ENCODE measurements around the gene LIG1.

The LIG1 gene

DNA sequence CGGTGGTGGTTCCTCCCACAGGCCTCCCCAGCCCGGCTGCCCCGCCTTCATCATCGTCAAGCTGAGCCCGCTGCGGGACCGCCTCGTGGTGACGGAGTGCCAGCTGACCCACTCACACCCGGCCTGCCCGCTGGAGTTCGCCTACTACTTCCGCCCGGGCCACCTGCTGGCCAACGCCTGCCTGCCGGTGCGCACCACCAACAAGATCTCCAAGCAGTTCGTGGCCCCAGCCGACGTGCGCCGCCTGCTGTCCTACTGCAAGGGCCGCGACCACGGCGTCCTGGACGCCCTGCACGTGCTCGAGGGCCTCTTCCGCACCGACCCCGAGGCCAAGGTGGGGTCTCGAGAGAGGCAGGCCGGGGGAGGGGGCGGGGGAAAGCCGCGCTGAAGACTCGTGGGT lies 12.3 kb upstream of the LIG1 start:
- no peak for DNase-seq (ENCODE audit: low read depth in 2 of 2)

DNA sequence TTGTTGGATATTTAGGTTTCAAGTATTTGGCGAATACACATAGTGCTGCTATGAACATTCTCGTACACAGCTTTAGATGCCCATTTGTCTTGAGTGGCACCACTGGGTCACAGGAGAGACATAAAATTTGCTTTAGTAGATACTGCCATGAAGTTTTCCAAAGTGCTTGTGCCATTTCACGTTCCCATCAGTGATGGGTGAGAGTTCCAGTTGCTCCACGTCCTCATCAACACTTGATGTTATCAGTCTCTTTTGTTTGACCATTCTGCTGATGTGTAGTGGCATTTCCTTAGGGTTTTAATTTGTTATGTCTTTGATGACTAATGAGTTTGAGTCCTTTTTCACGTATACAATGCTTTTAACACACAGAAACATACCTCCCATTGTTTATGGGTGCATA lies 11.4 kb upstream of the LIG1 start:
- DNase-seq (ENCODE audit: low read depth in 2 of 2), result no peak

DNA sequence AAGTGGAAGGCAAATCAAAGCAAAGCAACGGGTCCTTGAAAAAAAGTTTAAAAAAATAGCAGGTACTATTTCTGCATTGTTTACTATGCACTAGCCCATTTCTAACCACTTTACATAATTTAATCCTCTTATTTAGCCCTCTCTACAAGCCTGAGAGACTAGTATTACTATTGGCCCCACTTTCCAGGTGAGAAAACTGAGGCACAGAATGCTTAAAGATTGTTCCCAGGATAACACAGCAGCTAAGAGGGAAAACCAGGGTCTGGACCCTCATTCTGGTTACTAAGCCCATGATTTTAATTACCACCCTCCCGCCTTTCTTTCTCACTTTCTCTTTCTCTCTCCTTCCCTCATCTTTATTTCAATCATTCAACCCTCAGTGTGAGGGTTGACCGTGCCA lies 6.1 kb upstream of the LIG1 start:
- DNase-seq (ENCODE audit: low read depth in 2 of 2), result no peak

- DNase-seq (ENCODE audit: low read depth in 2 of 2), result no peak
Measured at GRCh38 chr19:48175578-48175977, 5.4 kb upstream of the LIG1 start.

DNA sequence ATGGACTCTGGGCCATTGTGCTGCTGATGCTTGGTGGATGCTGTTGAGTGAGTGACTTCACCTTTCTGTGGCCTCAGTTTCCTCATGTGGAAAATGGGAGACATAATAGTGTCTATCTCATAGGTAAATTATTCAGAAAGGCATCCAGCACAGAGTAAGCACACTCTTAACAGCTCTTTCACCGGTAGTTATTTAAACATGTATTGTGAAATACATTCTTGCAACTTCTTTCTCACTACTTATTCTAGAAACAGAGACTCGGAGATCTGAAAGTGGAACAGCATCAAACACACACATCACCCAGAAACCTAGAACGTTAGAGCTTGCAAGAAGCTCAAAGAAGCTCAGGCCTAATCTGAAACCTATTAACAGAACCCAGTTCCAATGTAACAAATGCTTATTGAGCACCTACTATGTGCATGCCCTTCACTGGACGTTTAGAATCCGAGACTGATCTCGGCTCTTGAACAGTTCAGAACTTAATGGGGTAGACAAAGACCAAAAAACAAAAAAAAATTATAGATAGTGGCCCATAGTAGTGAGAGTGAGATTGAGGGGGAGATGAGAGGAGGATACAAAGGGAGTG lies 4.4 kb upstream of the LIG1 start:
- DNase-seq (ENCODE audit: low read depth in 2 of 2), result no peak

DNA sequence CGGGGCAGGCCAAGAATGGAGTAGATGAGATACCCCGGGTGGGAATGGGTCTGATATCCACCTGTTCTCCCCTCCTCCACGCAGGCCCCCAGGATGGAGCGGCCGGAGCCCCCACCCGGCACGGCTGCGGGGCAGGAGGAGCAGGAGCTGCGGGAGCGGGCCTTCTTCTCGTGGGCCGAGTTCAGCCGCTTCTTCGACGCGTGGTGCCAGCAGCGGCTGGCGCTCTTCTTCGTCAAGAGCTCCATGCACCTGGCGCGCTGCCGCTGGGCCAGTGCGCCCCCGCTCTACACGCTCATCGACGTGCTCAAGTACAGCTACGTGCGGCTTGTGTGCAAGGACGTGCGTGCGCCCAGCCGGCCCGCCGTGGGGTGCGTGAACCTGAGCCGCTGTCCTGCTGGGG lies 1.6 kb upstream of the LIG1 start:
- no peak for DNase-seq (ENCODE audit: low read depth in 2 of 2)

GRCh38 chr19:48170817-48171347 lies 738 bp upstream of the LIG1 start:
- DNase-seq (ENCODE audit: low read depth in 2 of 2), result no peak

- DNase-seq (ENCODE audit: low read depth in 2 of 2), result peak; percentile 79 to 84
Measured at GRCh38 chr19:48169578-48169938, 586 bp downstream of the LIG1 start.

DNA sequence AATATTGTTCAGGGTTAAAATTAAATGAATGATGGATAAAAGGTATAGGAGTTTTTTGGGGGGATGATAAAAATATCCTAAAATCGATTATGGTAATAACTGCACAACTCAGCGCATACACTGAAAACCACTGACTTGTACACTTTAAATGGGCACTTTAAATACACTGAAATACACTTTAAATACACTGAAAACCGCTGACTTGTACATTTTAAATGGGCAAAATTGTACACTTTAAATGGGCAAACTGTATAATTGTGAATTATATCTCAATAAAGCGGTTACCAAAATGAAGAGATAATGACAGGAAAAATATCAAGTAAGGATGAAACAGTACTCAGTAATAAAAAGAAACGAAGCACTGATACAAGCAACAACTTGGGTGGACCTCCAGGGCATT lies 1.5 kb downstream of the LIG1 start:
- DNase-seq (ENCODE audit: low read depth in 2 of 2), result no peak

- no peak for DNase-seq (ENCODE audit: low read depth in 2 of 2)
Measured at GRCh38 chr19:48158210-48158790, 11.8 kb downstream of the LIG1 start.

DNA sequence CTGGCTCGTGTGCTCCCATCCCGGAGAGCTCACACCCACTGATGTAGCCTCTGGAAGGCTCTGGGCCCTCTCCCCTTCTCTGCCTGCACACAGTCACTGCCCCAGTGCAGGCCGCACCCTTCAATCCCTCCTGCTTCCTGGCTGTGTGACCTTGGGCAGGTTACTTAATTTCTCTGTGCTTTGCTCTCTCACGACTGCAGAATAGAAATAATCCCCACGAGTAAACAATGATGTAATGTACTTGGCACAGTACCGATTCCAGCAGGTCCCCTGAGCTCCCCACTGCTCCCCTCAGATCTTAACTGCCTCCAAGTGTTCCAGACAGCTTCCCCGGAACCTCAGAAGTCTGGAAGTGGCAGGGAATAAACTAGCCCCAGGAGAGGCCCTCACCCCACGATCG lies 16.1 kb downstream of the LIG1 start:
- DNase-seq (ENCODE audit: low read depth in 2 of 2), result no peak

- DNase-seq (ENCODE audit: low read depth in 2 of 2), result peak; percentile 21 to 50
Measured at GRCh38 chr19:48152551-48152950, 17.6 kb downstream of the LIG1 start.

DNA sequence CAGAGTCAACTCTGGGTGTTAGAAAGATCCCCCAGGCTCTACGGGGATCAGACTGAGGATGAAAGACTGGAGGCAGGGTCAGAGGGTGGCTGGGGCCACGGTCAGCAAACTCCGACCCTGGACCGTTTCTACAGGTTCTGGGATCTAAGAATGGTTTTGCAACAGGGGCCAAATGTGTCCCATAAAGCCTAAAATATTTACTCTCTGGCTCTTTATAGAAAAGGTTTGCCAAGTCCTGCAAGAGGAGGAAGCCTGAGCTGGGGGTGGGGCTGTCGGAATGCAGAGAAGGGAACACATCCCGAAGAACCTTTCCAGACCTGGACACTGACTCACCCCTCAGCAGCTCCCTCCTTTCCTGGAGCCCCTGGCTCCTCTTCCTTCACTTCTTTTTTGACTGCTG lies 20.7 kb downstream of the LIG1 start:
- DNase-seq (ENCODE audit: low read depth in 2 of 2), result no peak

DNA sequence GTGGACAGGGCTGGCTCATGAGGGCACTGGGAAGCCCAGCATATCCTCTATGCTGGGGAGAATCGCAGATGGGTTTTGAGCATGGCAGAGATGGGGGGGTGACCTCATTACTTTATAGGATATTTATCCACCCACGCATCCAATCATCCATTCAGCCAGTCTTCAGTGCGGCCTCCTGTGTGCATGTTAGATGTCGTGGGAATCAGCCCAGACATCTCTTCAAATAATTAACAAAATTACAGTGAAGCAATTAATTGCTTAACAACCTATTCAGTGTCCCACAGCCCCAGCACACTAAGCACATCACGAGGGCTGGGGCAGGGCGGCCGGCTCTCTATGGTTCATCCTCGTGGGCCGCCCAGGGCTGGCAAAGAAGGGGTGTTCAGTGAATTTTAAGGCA lies 21.6 kb downstream of the LIG1 start:
- DNase-seq (ENCODE audit: low read depth in 2 of 2), result no peak

- no peak for DNase-seq (ENCODE audit: low read depth in 2 of 2)
Measured at GRCh38 chr19:48147597-48148175, 22.5 kb downstream of the LIG1 start.

GRCh38 chr19:48139053-48139452 lies 31.1 kb downstream of the LIG1 start:
- DNase-seq (ENCODE audit: low read depth in 2 of 2), result no peak

- no peak for DNase-seq (ENCODE audit: low read depth in 2 of 2)
Measured at GRCh38 chr19:48137411-48137810, 32.7 kb downstream of the LIG1 start.

DNA sequence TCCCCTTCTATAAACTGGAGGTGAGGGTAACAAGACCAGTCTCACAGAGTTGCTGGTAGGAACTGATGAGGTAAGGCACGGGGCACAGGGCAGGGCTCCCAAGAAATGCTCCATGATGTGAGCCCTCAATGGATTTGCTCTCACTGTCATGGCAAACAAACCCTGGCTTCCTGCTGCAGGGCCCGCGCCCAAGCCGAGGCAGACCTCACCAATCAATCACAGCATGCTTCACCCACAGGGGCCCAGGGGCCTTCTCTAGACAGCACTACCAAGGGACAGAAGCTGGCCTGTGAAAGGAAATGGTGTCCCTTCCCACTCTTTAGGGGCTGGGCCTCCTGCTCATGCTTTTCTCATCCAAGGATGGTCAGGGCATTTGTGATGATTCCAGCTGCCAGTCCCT lies 33.6 kb downstream of the LIG1 start:
- no peak for DNase-seq (ENCODE audit: low read depth in 2 of 2)

DNA sequence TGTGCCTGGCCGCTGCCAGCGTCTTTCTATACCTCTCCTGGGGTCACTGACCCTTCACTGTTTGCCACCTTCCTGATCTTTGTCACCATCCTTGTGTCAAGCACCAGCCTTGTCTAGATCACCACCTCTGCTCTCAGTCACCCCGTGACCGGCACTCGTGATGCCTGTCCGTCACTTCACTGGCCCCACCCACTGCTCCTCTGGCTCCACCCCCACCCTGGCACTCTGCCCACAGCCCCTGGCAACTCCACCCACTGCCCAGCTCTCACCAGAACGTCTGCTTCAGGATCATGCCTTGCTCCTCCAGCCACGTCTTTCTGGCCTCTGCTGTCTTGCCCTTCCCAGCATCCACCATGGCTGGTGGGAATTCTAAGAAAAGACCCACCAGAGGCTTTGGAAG lies 34.7 kb downstream of the LIG1 start:
- DNase-seq (ENCODE audit: low read depth in 2 of 2), result no peak

DNA sequence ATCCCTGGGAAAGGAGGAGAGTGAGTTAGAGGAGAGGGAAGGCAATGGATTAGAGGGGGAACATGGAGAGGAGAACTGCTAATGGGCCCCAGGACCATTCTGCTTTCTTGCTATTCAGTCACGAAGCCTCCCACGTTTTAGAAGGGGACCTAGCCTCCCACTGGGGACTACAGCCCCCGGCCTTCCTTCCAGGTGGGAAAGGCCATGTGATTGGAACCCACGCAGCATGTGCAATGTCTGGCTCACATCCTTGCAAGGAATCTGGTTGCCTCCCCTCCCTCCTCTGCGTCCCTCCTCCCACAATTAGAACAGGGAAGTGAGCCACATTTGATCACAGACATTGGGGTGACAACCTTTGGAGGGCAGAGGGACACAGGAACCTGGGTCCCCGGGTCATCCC lies 37.0 kb downstream of the LIG1 start:
- DNase-seq (ENCODE audit: low read depth in 2 of 2), result no peak

DNA sequence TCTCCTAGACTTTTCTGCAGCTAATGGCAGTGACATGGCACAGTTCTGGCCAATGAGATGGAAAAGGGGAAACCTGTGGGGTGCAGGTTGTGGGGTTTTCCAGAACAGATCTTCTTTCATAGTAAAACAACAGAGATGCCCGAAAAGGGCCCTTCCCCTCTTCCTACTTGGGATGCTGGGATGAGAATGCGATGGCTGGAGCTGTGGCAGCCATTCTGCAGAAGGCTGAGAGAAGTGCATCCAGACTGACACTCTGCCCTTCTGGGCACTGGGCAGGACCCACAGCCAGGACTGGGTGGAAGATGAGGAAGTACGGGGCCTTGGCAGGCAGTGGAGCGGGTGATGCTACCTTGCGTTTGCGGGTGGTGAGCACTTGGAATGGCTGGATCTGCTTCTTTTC lies 42.6 kb downstream of the LIG1 start:
- no peak for DNase-seq (ENCODE audit: low read depth in 2 of 2)

DNA sequence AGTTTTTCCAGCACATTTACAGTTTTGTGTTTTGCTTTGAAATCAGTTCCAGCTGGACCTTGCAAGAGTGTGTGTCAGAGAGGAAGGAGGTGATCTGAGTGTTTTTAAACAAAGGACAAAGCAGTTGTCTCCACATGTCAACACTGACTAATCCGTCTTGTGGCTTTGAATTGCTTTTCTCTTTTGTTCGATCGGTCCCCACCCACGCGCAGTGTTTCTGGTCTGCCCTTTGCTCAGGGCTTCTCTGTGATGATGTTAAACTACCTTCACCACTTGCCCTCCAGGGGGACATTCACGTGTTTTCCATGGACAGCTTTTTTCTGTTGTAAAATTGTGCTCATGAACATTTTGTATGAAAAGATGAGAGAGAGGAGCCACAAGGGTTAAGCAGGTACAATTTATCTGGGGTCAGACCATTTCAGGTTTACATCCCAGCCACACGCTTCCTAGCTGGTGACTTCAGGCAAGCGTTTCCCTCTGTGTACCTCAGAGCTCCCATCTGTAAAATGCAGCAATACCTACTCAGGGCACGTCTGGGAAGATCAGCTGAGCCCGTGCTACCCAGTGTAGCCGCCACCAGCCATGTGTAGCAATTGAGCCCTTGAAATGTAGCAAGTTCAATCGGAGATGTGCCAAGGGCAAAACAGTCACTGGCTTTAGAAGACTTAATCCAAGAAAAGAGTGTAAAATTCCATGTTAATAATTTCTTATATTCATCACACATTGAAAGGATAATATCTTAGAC lies 46.1 kb downstream of the LIG1 start:
- no peak for DNase-seq (ENCODE audit: low read depth in 2 of 2)

DNA sequence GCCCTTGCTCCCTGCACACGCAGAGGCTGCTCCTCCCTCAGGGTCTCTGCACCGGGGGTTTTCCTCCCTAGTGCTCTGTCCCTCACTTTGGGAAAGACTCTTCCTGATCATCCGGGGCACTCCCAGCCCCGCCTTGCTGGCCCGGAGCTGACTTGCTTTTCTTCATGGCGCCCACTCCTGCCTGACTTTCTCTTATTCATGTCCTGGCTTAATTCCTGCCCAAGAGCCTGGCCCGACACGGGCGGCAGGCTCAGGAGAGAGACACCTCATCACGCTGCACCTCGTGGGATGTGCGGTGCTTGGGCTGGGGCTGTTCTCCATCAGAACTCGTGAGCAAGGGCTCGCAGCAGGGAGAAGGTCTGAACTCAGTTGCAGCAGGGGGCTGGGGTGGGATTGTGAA lies 47.7 kb downstream of the LIG1 start:
- no peak for DNase-seq (ENCODE audit: low read depth in 2 of 2)
